IMR-90 (cell line): ENCODE measurements around the gene P2RX3. TPM values are rescaled to one million over a fixed set of nuclear protein-coding genes. Genes with fewer than 3 reads are reported as not detected.

Experiments
- ATAC-seq: fragments of 200-7000 bp; cut with Tn5 transposase; 2 replicates; pipeline ENCODE4 v1.9.1; 2020; ENCODE audit warnings: low read depth, mild to moderate bottlenecking, moderate library complexity
- BruUV-seq: library from RNA; stranded (reverse); fragments of 400-500 nt; replicated peaks from 2 replicates; lab custom pipeline; 2021; lab: Mats Ljungman, UMichigan
- CTCF ChIA-PET: fragments of 300-600 bp; formaldehyde crosslinking; extraction: SDS; loops from one replicate; lab custom pipeline; 2021; ENCODE audit warnings: antibody characterized with exemption; lab: Yijun Ruan, JAX
- POLR2A ChIA-PET: fragments of 300-600 bp; sonication (Branson Sonifier 250); formaldehyde crosslinking; loops from one replicate; lab custom pipeline; 2022; ENCODE audit warnings: antibody characterized with exemption; ENCODE audit not compliant: unreplicated experiment; lab: Charles Lee
- DNase-seq: peaks from one replicate; pipeline ENCODE4 v3.0.0; 2013
- H2AFZ ChIP-seq: replicated peaks from 2 replicates; pipeline ENCODE3; 2013; ENCODE audit warnings: low read length, mild to moderate bottlenecking; ENCODE audit not compliant: poor library complexity
- H2AK5ac ChIP-seq: 2 replicates; pipeline ENCODE4 v1.6.1; 2013; ENCODE audit warnings: low read depth, low read length, inconsistent platforms
- H2AK9ac ChIP-seq: replicated peaks from 2 replicates; pipeline ENCODE3; 2013; ENCODE audit warnings: mild to moderate bottlenecking, low read depth, low read length, moderate library complexity; ENCODE audit not compliant: poor library complexity
- H2BK120ac ChIP-seq: 2 replicates; pipeline ENCODE4 v1.6.1; 2013; ENCODE audit warnings: low read depth, low read length, inconsistent platforms
- H2BK15ac ChIP-seq: 3 replicates; pipeline ENCODE4 v1.6.1; 2013; ENCODE audit warnings: low read depth, low read length, inconsistent platforms
- H2BK20ac ChIP-seq: 2 replicates; pipeline ENCODE4 v1.6.1; 2013; ENCODE audit warnings: low read depth, mild to moderate bottlenecking, inconsistent platforms, low read length, moderate library complexity
- H2BK5ac ChIP-seq: 2 replicates; pipeline ENCODE4 v1.6.1; 2013; ENCODE audit warnings: mild to moderate bottlenecking, low read depth, low read length, inconsistent platforms; ENCODE audit not compliant: poor library complexity, severe bottlenecking
- H3K14ac ChIP-seq: replicated peaks from 2 replicates; pipeline ENCODE4 v1.6.1; 2013; ENCODE audit warnings: low read depth, low read length, inconsistent platforms
- H3K18ac ChIP-seq: 2 replicates; pipeline ENCODE4 v1.6.1; 2013; ENCODE audit warnings: low read depth, low read length, control low read depth
- H3K23ac ChIP-seq: 2 replicates; pipeline ENCODE4 v1.6.1; 2013; ENCODE audit warnings: low read depth, low read length, inconsistent platforms
- H3K27ac ChIP-seq: 2 replicates; pipeline ENCODE4 v1.5.1; 2013; ENCODE audit warnings: mild to moderate bottlenecking, control low read depth, low read length; ENCODE audit not compliant: insufficient read depth
- H3K27me3 ChIP-seq: 2 replicates; pipeline ENCODE4 v1.6.1; 2013; ENCODE audit warnings: low read length; ENCODE audit not compliant: control insufficient read depth, insufficient read depth
- H3K36me3 ChIP-seq: 2 replicates; pipeline ENCODE4 v1.6.1; 2013; ENCODE audit warnings: low read length, mixed read lengths; ENCODE audit not compliant: control insufficient read depth, insufficient read depth
- H3K4ac ChIP-seq: 2 replicates; pipeline ENCODE4 v1.6.1; 2013; ENCODE audit warnings: low read depth, low read length, inconsistent platforms
- H3K4me1 ChIP-seq: 2 replicates; pipeline ENCODE4 v1.6.1; 2013; ENCODE audit warnings: low read length, mixed read lengths; ENCODE audit not compliant: control insufficient read depth, insufficient read depth
- H3K4me2 ChIP-seq: 2 replicates; pipeline ENCODE4 v1.6.1; 2013; ENCODE audit warnings: low read depth, mild to moderate bottlenecking, control low read depth, low read length, moderate library complexity
- H3K4me3 ChIP-seq: 2 replicates; pipeline ENCODE4 v1.5.1; 2013; ENCODE audit warnings: low read depth, mild to moderate bottlenecking, control low read depth, low read length, moderate library complexity; ENCODE audit not compliant: insufficient read depth
- H3K56ac ChIP-seq: 2 replicates; pipeline ENCODE4 v1.6.1; 2013; ENCODE audit warnings: low read length, inconsistent platforms; ENCODE audit not compliant: insufficient read depth; ENCODE audit errors: extremely low read depth
- H3K79me1 ChIP-seq, 2 experiments: 2 replicates each; pipeline ENCODE4 v1.6.1; 2013; ENCODE audit warnings: low read length in 2 of 2, inconsistent platforms in 1 of 2, low read depth in 1 of 2
- H3K9ac ChIP-seq: 2 replicates; pipeline ENCODE4 v1.6.1; 2013; ENCODE audit warnings: low read depth, low read length, control low read depth
- H3K9me1 ChIP-seq: 2 replicates; pipeline ENCODE4 v1.6.1; 2013; ENCODE audit warnings: low read length, inconsistent platforms; ENCODE audit not compliant: insufficient read depth
- H3K9me3 ChIP-seq: 2 replicates; pipeline ENCODE4 v1.6.1; 2013; ENCODE audit warnings: low read length; ENCODE audit not compliant: control insufficient read depth, insufficient read depth
- H4K20me1 ChIP-seq: 2 replicates; pipeline ENCODE4 v1.6.1; 2013; ENCODE audit warnings: low read length, inconsistent platforms; ENCODE audit not compliant: insufficient read depth
- H4K5ac ChIP-seq: 2 replicates; pipeline ENCODE4 v1.6.1; 2013; ENCODE audit warnings: mild to moderate bottlenecking, low read depth, low read length, control low read depth
- H4K8ac ChIP-seq, 2 experiments: 2 replicates each; pipeline ENCODE4 v1.6.1; 2013; ENCODE audit warnings: low read depth in 2 of 2, low read length in 2 of 2, control low read depth in 1 of 2, inconsistent platforms in 1 of 2
- H4K91ac ChIP-seq: 2 replicates; pipeline ENCODE4 v1.6.1; 2013; ENCODE audit warnings: low read depth, low read length, inconsistent platforms; ENCODE audit not compliant: insufficient read depth
- ELK1 ChIP-seq: fragments of 150-350 bp; IDR thresholded peaks from 2 replicates; pipeline ENCODE4 v1.6.1; 2016; ENCODE audit warnings: low read depth, mild to moderate bottlenecking, low read length, moderate library complexity, borderline replicate concordance
- MAZ ChIP-seq: IDR thresholded peaks from 2 replicates; pipeline ENCODE4 v1.6.1; 2012; ENCODE audit warnings: low read depth, mild to moderate bottlenecking, low read length, improper control_type of control experiment, moderate library complexity, borderline replicate concordance
- MXI1 ChIP-seq: IDR thresholded peaks from 2 replicates; pipeline ENCODE4 v1.6.1; 2012; ENCODE audit warnings: low read depth, mild to moderate bottlenecking, low read length, moderate library complexity, borderline replicate concordance
- RAD21 ChIP-seq: IDR thresholded peaks from 2 replicates; pipeline ENCODE4 v1.6.1; 2012; ENCODE audit warnings: low read length, improper control_type of control experiment
- WGBS, 2 experiments: methylation state at CpG; one replicate each; pipeline versions ENCODE4 v1.1.5 to v1.1.7; 2013; ENCODE audit warnings: missing lambda C conversion rate in 2 of 2; ENCODE audit not compliant: insufficient read length in 1 of 2; ENCODE audit errors: extremely low coverage in 2 of 2; 5-methylcytosine and 5-hydroxymethylcytosine counted together
- dilution Hi-C: fragments of 300-500 bp; cut with HindIII; formaldehyde crosslinking; loops from one replicate; pipeline ENCODE4 v1.14.3; 2018; ENCODE audit warnings: low sequenced_read_pairs; ENCODE audit not compliant: unreplicated experiment
- in situ Hi-C: fragments of 300-500 bp; cut with MboI; formaldehyde crosslinking; loops from 3 replicates; pipeline ENCODE4 v1.14.3; 2019; ENCODE audit warnings: low sequenced_read_pairs, inconsistent platforms, mixed read lengths
- intact Hi-C: fragments of 100-400 bp; cut with micrococcal nuclease; formaldehyde crosslinking; loops from 2 replicates; pipeline ENCODE4 v1.10.0; 2022
- polyA plus RNA-seq, 3 experiments: library from polyadenylated mRNA; depleted of rRNA; stranded (reverse); fragments of >200 nt; gene quantifications; 2 replicates each; pipeline ENCODE4 v1.2.3, GENCODE V29; 2012; ENCODE audit warnings: low replicate concordance in 1 of 3
- total RNA-seq: library from RNA; depleted of rRNA; stranded (reverse); fragments of >200 nt; gene quantifications from 2 replicates; pipeline ENCODE4 v1.2.3, GENCODE V29; 2012

The P2RX3 gene
- total and polyA plus RNA-seq, 2 of the 4 experiments (the other 2 are of a cell fraction) = not detected

GRCh38 chr11:57297221-57297620 lies 40.9 kb upstream of the P2RX3 start:
- peaks cover 14% of the 10 kb centered on the region for H3K9me1 ChIP-seq
- H3K9ac ChIP-seq = no peak overlapping the region
- H2BK5ac ChIP-seq = no peak overlapping the region
- no peaks in the 10 kb centered on the region for H3K27me3 ChIP-seq
- in situ Hi-C loops = no loop called here
- H3K36me3 ChIP-seq = peaks cover 50% of the 10 kb centered on the region
- 100% methylated on average over 1 of the region's 2 CpGs; no CpG with 5 or more reads in 1 of the 2 experiments for WGBS, 2 experiments
- peaks cover 12% of the 10 kb centered on the region for H3K4me1 ChIP-seq
- H2AK9ac ChIP-seq = peak overlapping the region; percentile 33
- CTCF ChIA-PET = no interaction called here
- peaks cover 0 to 7% of the 10 kb centered on the region in 2 experiments; a peak in 1 of 4 replicates for H3K79me1 ChIP-seq
- intact Hi-C loops = no loop called here
- no peak overlapping the region for H3K23ac ChIP-seq
- H3K27ac ChIP-seq = no peak overlapping the region
- H3K9me3 ChIP-seq = peaks cover 12% of the 10 kb centered on the region
- DNase-seq (no peak), ATAC-seq (no peak)
- POLR2A ChIA-PET = no interaction called here
- BruUV-seq = no TSS peak
- no peak overlapping the region for H3K4ac ChIP-seq
- H2AFZ ChIP-seq = no peak overlapping the region
- H3K4me3 ChIP-seq = no peak overlapping the region
- no peak overlapping the region for H3K4me2 ChIP-seq
- H2BK15ac ChIP-seq = no peak overlapping the region
- dilution Hi-C loops = no loop called here
- H4K8ac ChIP-seq = no peak overlapping the region
- TF ChIP-seq RAD21 = no peak
- no peak for TF ChIP-seq MXI1
- no peak for TF ChIP-seq MAZ
- no peak for TF ChIP-seq ELK1
- no peak overlapping the region for H3K56ac ChIP-seq
- H2BK20ac ChIP-seq = no peak overlapping the region
- no peak overlapping the region for H3K14ac ChIP-seq
- H4K91ac ChIP-seq = no peak overlapping the region
- H2BK120ac ChIP-seq = no peak overlapping the region
- H4K5ac ChIP-seq = no peak overlapping the region
- H4K20me1 ChIP-seq = no peaks in the 10 kb centered on the region
- H2AK5ac ChIP-seq = no peak overlapping the region
- no peak overlapping the region for H3K18ac ChIP-seq
